Nephron progenitor cell (in vitro differentiated cells): ENCODE measurements around the gene UBR7.

Source experiments
- DNase-seq: peaks from one replicate; pipeline ENCODE4 v3.0.0; 2021
- H3K27ac Mint-ChIP-seq: 2 replicates; pipeline ENCODE4 v1.8.0; 2021; ENCODE audit warnings: mild to moderate bottlenecking, moderate library complexity, mixed read lengths
- H3K27me3 Mint-ChIP-seq: 2 replicates; pipeline ENCODE4 v1.8.0; 2021; ENCODE audit warnings: mild to moderate bottlenecking, low read depth, mixed read lengths; ENCODE audit not compliant: poor library complexity
- H3K36me3 Mint-ChIP-seq: 2 replicates; pipeline ENCODE4 v1.8.0; 2021; ENCODE audit warnings: low read depth, mixed read lengths
- H3K4me1 Mint-ChIP-seq: 2 replicates; pipeline ENCODE4 v1.8.0; 2021; ENCODE audit warnings: mixed read lengths
- H3K4me3 Mint-ChIP-seq: 2 replicates; pipeline ENCODE4 v1.8.0; 2021; ENCODE audit warnings: mild to moderate bottlenecking, moderate library complexity, mixed read lengths
- H3K9me3 Mint-ChIP-seq: 2 replicates; pipeline ENCODE4 v1.8.0; 2021; ENCODE audit warnings: mild to moderate bottlenecking, moderate library complexity, mixed read lengths
- CTCF ChIP-seq: fragments of 200-600 bp; sonication (generic); IDR thresholded peaks from 2 replicates; pipeline ENCODE4 v1.5.0; 2021; ENCODE audit warnings: antibody characterized with exemption

Gene UBR7

GRCh38 chr14:93266127-93266526 is 59.1 kb downstream of the UBR7 start:
- Mint-ChIP-seq H3K27ac (peak overlapping the region; percentile 73), H3K4me1 (peaks cover 25% of the 10 kb centered on the region), H3K4me3 (no peak overlapping the region), H3K9me3 (no peaks in the 10 kb centered on the region), H3K27me3 (no peaks in the 10 kb centered on the region), H3K36me3 (peaks cover 24% of the 10 kb centered on the region)
- no peak for TF ChIP-seq CTCF
- no peak for DNase-seq

DNA sequence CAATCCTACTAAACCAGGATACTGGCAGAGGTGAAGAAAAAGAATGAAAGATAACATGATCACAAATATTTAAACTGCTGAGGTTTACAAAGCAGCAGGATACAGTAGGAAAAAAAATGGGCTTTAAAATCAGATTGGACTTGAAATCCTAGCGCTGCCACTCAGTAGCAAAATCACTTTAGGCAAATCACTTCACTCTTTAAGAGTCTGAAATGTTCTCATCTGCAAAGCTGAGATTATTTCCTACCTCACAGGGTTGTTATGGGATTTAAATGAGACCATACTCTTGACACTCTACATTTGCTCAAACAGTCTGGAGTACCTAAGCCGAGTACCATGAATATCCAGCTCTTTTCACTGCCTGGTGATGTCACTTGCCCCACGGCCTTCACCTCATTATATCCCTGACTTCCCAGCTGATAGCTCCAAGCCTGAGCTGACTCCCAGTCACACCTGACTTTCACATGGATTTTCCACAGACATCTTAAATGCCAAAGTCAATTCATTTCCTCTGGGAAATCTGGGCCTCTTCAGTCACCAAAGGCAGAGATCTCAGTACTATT is 60.2 kb downstream of the UBR7 start:
- no peak overlapping the region for H3K27ac Mint-ChIP-seq
- DNase-seq, result no peak
- H3K4me1 Mint-ChIP-seq, result peaks cover 34% of the 10 kb centered on the region
- no peaks in the 10 kb centered on the region for H3K9me3 Mint-ChIP-seq
- H3K27me3 Mint-ChIP-seq, result no peaks in the 10 kb centered on the region
- no peak overlapping the region for H3K4me3 Mint-ChIP-seq
- no peak for TF ChIP-seq CTCF
- H3K36me3 Mint-ChIP-seq, result peaks cover 18% of the 10 kb centered on the region

DNA sequence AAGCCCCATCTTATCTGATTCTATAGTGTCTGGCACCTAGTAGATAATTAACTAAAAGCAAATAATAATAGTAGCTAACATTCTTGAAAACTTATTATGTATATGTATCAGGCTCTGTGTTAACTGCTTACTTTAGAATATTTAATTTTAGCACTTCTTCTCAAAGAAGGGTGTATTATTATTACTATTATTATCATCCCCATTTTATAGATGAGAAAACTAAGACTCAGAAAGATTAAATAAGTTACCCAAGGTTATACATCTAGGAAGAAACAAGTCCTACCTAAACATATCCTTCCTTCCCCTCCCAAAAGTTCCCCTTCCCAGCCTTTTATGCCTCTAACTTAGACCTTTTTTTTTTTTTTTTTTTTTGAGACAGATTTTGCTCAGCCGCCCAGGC is 61.4 kb downstream of the UBR7 start:
- H3K27me3 Mint-ChIP-seq, result no peaks in the 10 kb centered on the region
- no peak for TF ChIP-seq CTCF
- no peak overlapping the region for H3K27ac Mint-ChIP-seq
- H3K4me1 Mint-ChIP-seq, result peaks cover 44% of the 10 kb centered on the region
- no peak overlapping the region for H3K4me3 Mint-ChIP-seq
- H3K9me3 Mint-ChIP-seq, result no peaks in the 10 kb centered on the region
- no peak for DNase-seq
- H3K36me3 Mint-ChIP-seq, result peaks cover 20% of the 10 kb centered on the region

DNA sequence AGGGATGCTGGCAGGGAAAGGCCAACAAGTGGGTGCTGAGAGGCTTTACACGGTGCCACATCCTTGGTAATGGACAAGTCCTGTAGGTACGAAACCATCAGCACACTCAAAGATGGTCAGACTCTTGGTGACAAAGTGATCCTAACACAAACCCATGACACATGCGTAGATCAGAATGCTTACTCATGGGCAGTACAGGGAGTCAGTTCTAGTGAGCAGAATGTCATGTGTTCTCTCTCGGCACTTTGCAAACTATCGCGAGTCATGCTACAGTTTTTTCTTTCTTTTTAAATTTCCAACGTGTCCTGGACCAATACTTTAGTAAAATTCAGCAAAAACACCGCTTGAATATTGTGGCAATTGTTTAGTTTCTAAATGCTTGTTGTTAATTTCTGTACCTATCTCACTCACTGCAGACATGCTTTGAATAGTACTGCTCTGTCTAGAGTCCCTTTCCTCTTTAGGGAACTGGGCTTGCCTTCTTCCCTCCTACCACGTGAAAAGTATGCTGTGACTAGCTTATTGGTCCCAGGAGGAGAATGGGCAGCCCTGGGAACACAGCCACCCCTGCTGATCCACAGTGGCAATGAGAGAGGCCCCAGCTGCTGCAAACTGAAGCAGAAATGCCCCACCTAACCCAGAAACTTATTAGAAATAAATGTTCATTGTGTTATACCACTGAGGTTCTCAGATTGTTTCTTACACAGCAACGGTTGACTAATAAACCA is 62.4 kb downstream of the UBR7 start:
- no peak for DNase-seq

GRCh38 chr14:93271111-93271510 is 64.1 kb downstream of the UBR7 start:
- H3K36me3 Mint-ChIP-seq, result peaks cover 35% of the 10 kb centered on the region
- no peak for DNase-seq
- no peak overlapping the region for H3K4me3 Mint-ChIP-seq
- peaks cover 44% of the 10 kb centered on the region for H3K4me1 Mint-ChIP-seq
- H3K27ac Mint-ChIP-seq, result peak overlapping the region; percentile 44
- TF ChIP-seq CTCF, result no peak
- H3K9me3 Mint-ChIP-seq, result no peaks in the 10 kb centered on the region
- H3K27me3 Mint-ChIP-seq, result no peaks in the 10 kb centered on the region

More for the DNA sequence above, 62.4 kb downstream of the UBR7 start:
- no peaks in the 10 kb centered on the region for H3K27me3 Mint-ChIP-seq
- no peaks in the 10 kb centered on the region for H3K9me3 Mint-ChIP-seq
- H3K27ac Mint-ChIP-seq, result peak overlapping the region; percentile 86
- H3K36me3 Mint-ChIP-seq, result peaks cover 26% of the 10 kb centered on the region
- no peak overlapping the region for H3K4me3 Mint-ChIP-seq
- no peak for TF ChIP-seq CTCF
- peaks cover 44% of the 10 kb centered on the region for H3K4me1 Mint-ChIP-seq
